Activated naive CD8-positive, alpha-beta T cell treated with anti-CD3 and anti-CD28 coated beads for 36 hours (primary cell): ENCODE data around the gene ADAMTS4. TPM values are rescaled to one million over a fixed set of nuclear protein-coding genes. Genes with fewer than 3 reads are reported as not detected.

Source experiments
- DNase-seq: peaks from one replicate; pipeline ENCODE4 v3.0.0; 2021
- H3K27ac Mint-ChIP-seq: one replicate; pipeline ENCODE4 v1.8.0; 2022; ENCODE audit warnings: mild to moderate bottlenecking, moderate library complexity, mixed read lengths
- H3K27me3 Mint-ChIP-seq: one replicate; pipeline ENCODE4 v1.8.0; 2022; ENCODE audit warnings: mild to moderate bottlenecking, mixed read lengths
- H3K36me3 Mint-ChIP-seq: one replicate; pipeline ENCODE4 v1.8.0; 2021; ENCODE audit warnings: mild to moderate bottlenecking, mixed read lengths
- H3K4me1 Mint-ChIP-seq: one replicate; pipeline ENCODE4 v1.8.0; 2021; ENCODE audit warnings: mixed read lengths
- H3K4me3 Mint-ChIP-seq: one replicate; pipeline ENCODE4 v1.8.0; 2022; ENCODE audit warnings: mild to moderate bottlenecking, moderate library complexity, mixed read lengths
- H3K9me3 Mint-ChIP-seq: one replicate; pipeline ENCODE4 v1.8.0; 2022; ENCODE audit warnings: mixed read lengths
- total RNA-seq, 2 experiments: library from RNA; stranded (reverse); gene quantifications; one replicate each; pipeline ENCODE4 v1.2.3, GENCODE V29; 2021

The ADAMTS4 gene
- total RNA-seq, 2 experiments from 2014 or later = 2.5 to 3.8 TPM

- Mint-ChIP-seq H3K4me1 (peaks cover 7% of the 10 kb centered on the region), H3K36me3 (peaks cover 5% of the 10 kb centered on the region), H3K9me3 (no peaks in the 10 kb centered on the region), H3K27ac (no peak overlapping the region), H3K4me3 (no peak overlapping the region), H3K27me3 (no peaks in the 10 kb centered on the region)
- no peak for DNase-seq
Observed at GRCh38 chr1:161137881-161138280, 61.0 kb downstream of the ADAMTS4 start.

Other genes starting within 250 kb of the ADAMTS4 start
- not detected for gene ITLN2, start 244.2 kb downstream of the ADAMTS4 start, total RNA-seq
- gene F11R, start 177.9 kb downstream of the ADAMTS4 start, total RNA-seq = 10 to 100 TPM; 12.8 to 13.4 TPM
- gene TSTD1, start 160.1 kb downstream of the ADAMTS4 start, total RNA-seq = 10 to 100 TPM; 44.8 to 45.7 TPM
- gene USF1, start 153.1 kb downstream of the ADAMTS4 start, total RNA-seq = 10 to 100 TPM; 57.0 to 62.0 TPM
- 100 to 1,000 TPM; 146 to 157 TPM for gene ARHGAP30, start 129.2 kb downstream of the ADAMTS4 start, total RNA-seq
- under 1 TPM; 0.12 to 0.16 TPM for gene NECTIN4, start 109.5 kb downstream of the ADAMTS4 start, total RNA-seq
- gene KLHDC9, start 100.7 kb downstream of the ADAMTS4 start, total RNA-seq = under 1 TPM; 0.33 to 0.46 TPM
- 100 to 1,000 TPM; 141 to 148 TPM for gene PFDN2, start 81.0 kb downstream of the ADAMTS4 start, total RNA-seq
- 10 to 100 TPM; 34.3 to 39.3 TPM for gene NIT1, start 80.9 kb downstream of the ADAMTS4 start, total RNA-seq
- gene DEDD, start 66.4 kb downstream of the ADAMTS4 start, total RNA-seq = 10 to 100 TPM; 37.4 to 38.7 TPM
- gene UFC1, start 45.1 kb downstream of the ADAMTS4 start, total RNA-seq = 10 to 100 TPM; 89.9 to 92.8 TPM
- gene USP21, start 39.6 kb downstream of the ADAMTS4 start, total RNA-seq = 10 to 100 TPM; 24.2 to 25.4 TPM
- 10 to 100 TPM; 20.1 to 20.8 TPM for gene PPOX, start 32.6 kb downstream of the ADAMTS4 start, total RNA-seq
- 10 to 100 TPM; 49.5 to 53.9 TPM for gene B4GALT3, start 21.5 kb downstream of the ADAMTS4 start, total RNA-seq
- 10 to 100 TPM; 87.7 to 95.8 TPM for gene NDUFS2, start 3.3 kb upstream of the ADAMTS4 start, total RNA-seq
- gene FCER1G, start 16.2 kb upstream of the ADAMTS4 start, total RNA-seq = 1 to 10 TPM; 1.2 to 3.0 TPM
- not detected for gene APOA2, start 24.6 kb upstream of the ADAMTS4 start, total RNA-seq
- 10 to 100 TPM; 26.3 to 26.4 TPM for gene TOMM40L, start 27.0 kb upstream of the ADAMTS4 start, total RNA-seq
- not detected for gene NR1I3, start 39.1 kb upstream of the ADAMTS4 start, total RNA-seq
- gene PCP4L1, start 59.7 kb upstream of the ADAMTS4 start, total RNA-seq = under 1 TPM; 0.39 to 0.80 TPM
- 1 to 10 TPM; 2.9 to 3.7 TPM for gene MPZ, start 110.9 kb upstream of the ADAMTS4 start, total RNA-seq
- 100 to 1,000 TPM; 187 to 192 TPM for gene SDHC, start 115.3 kb upstream of the ADAMTS4 start, total RNA-seq
- gene CFAP126, start 168.8 kb upstream of the ADAMTS4 start, total RNA-seq = not detected